ENCODE measurements around the gene LMAN2.

The LMAN2 gene

GRCh38 chr5:177302354-177303110 is 48.9 kb downstream of the LMAN2 start:
- FAIRE-seq (no peak), DNase-seq (ENCODE audit: insufficient read length, low spot score) (no peak)
- TF ChIP-seq CTCF (IDR thresholded peaks at IDR 0.05; ENCODE audit: insufficient read depth, missing control alignments): no peak

- no peak for DNase-seq (ENCODE audit: insufficient read length, low spot score)
- FAIRE-seq: no peak
- no peak for TF ChIP-seq CTCF (IDR thresholded peaks at IDR 0.05; ENCODE audit: insufficient read depth, missing control alignments)
These were observed 49.8 kb downstream of the LMAN2 start for GRCh38 chr5:177301503-177302165.

GRCh38 chr5:177300951-177301350 is 50.5 kb downstream of the LMAN2 start:
- DNase-seq (ENCODE audit: insufficient read length, low spot score) (no peak), FAIRE-seq (no peak)
- no peak for TF ChIP-seq CTCF (IDR thresholded peaks at IDR 0.05; ENCODE audit: insufficient read depth, missing control alignments)

GRCh38 chr5:177300236-177300880 is 51.1 kb downstream of the LMAN2 start:
- FAIRE-seq (no peak), DNase-seq (ENCODE audit: insufficient read length, low spot score) (no peak)
- no peak for TF ChIP-seq CTCF (IDR thresholded peaks at IDR 0.05; ENCODE audit: insufficient read depth, missing control alignments)

GRCh38 chr5:177299697-177300096 is 51.8 kb downstream of the LMAN2 start:
- no peak for TF ChIP-seq CTCF (IDR thresholded peaks at IDR 0.05; ENCODE audit: insufficient read depth, missing control alignments)
- no peak for DNase-seq (ENCODE audit: insufficient read length, low spot score)

GRCh38 chr5:177297922-177298321 is 53.5 kb downstream of the LMAN2 start:
- TF ChIP-seq CTCF (IDR thresholded peaks at IDR 0.05; ENCODE audit: insufficient read depth, missing control alignments): no peak
- no peak for FAIRE-seq
- no peak for DNase-seq (ENCODE audit: insufficient read length, low spot score)

More at GRCh38 chr5:177299697-177300096, 51.8 kb downstream of the LMAN2 start:
- FAIRE-seq: no peak

Measured in D721Med (cell line).